SHP77 (cell line): Measurements from ENCODE around the gene C8A.

Source experiments
- DNase-seq, 2 experiments: peaks; one replicate each; lab custom pipeline; 2025; lab: John Stamatoyannopoulos, UW

Gene C8A

GRCh38 chr1:56927171-56927570 is 72.6 kb downstream of the C8A start:
- DNase-seq: no peak

DNA sequence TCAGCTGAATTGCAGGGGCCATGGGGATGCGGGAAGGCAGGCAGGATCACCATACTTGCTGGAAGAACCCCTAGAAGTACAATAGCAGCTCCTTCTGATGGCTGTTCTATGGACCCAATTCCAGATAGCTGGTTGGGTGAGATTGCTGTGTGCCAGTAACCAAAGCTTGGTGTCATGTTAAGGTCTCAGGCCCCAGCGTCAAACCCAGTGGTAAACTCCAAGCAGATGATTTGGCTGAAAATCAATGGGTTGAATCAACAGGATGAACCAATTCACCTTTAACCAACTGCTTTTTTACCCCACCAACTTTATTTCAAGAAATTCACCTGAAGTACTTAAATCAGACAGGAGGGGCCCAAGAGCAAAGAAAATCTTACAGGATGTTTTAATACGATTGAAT is 73.4 kb downstream of the C8A start:
- DNase-seq: no peak

GRCh38 chr1:56929492-56929891 is 74.9 kb downstream of the C8A start:
- no peak for DNase-seq

GRCh38 chr1:56931211-56931610 is 76.6 kb downstream of the C8A start:
- no peak for DNase-seq

- DNase-seq: no peak
Observed at GRCh38 chr1:56931686-56932085, 77.1 kb downstream of the C8A start.

GRCh38 chr1:56933161-56933560 is 78.6 kb downstream of the C8A start:
- DNase-seq: no peak

DNA sequence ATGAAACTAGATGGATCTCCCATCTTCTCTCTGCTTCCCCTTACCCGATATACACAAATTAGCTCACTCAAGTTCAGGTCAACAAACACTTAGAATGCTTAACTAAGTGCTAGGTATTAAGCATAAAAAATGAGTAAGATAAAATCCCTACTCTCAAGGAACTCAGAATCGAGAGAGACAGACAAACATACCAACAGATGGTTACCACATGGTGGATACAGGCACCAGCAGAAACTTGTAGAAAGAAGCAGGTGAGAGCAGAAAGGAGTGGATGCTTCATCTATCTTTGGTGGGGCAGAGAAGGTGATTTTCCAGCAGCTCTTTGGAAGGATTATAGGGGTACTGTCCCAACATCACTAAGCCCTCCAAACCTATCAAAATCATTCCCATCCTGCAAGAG is 79.0 kb downstream of the C8A start:
- DNase-seq: no peak

GRCh38 chr1:56934430-56935060 is 79.9 kb downstream of the C8A start:
- DNase-seq: no peak

GRCh38 chr1:56938646-56939045 is 84.0 kb downstream of the C8A start:
- DNase-seq: no peak

- no peak for DNase-seq
Observed at GRCh38 chr1:56939209-56939608, 84.6 kb downstream of the C8A start.

DNA sequence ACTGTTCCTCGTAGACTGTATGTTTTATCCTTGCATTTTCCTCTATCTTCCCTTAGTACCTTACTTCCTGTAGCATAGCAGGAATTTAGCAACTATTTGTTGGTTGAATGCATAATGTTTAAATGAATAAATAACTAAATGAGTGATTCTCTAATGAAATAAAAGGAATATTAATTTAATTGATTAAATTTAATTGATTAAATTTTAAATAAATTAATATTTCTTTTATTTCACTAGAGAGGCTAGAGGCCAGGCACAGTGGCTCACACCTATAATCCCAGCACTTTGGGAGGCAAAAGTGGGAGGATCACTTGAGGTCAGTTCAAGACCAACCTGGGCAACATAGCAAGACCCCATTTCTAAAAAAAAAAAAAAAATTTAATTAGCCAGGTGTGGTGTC is 85.4 kb downstream of the C8A start:
- DNase-seq: no peak

DNA sequence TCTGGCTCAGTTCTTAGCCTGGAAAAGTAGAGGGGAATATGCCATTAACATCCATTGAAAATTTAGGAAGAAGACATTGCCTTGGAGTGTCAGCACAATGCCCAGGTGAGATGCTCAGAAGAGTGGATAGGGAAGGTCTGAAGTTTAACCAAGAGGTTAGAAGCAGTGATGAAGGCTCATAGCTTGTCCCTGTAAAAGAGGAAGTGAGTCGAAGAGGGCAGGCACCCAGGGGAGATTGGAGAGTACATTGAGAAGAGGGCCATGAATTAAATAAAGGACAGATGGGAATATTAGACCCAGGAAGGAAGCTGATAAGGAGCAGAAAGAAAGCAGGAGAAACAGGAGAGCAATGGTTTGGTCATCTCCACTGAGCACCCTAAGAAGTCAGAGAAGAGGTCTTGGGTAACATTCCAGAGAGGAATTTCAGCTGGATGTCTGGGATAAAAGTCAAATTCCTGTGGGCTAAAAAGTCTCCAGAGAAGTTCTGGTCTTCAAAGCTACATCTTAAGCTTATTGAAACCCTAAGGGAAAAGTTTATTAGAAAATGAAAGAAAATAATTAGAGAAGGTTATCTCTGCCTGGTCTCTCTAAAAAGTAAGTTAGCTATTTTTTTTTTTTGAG is 93.9 kb downstream of the C8A start:
- no peak for DNase-seq

DNA sequence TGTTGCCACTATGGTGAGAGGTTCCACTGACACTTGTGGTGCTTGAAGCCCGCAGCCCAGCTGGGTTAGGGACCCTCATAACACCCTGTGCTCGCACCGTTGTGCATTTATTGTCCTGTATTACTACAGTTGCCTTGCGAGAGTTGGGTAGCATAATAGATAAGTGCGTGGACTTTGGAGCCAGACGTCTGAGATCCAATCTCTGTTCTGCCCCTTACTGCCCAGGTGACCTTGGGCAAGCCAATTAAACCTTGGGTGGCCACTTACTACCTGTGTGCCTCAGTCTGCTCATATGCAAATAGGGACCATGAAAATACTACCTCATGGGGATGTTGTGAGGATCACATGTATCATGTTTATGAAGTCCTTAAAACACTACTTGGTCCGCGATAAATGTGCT is 97.9 kb downstream of the C8A start:
- no peak for DNase-seq

- DNase-seq: no peak
Observed at GRCh38 chr1:56953386-56953785, 98.8 kb downstream of the C8A start.

DNA sequence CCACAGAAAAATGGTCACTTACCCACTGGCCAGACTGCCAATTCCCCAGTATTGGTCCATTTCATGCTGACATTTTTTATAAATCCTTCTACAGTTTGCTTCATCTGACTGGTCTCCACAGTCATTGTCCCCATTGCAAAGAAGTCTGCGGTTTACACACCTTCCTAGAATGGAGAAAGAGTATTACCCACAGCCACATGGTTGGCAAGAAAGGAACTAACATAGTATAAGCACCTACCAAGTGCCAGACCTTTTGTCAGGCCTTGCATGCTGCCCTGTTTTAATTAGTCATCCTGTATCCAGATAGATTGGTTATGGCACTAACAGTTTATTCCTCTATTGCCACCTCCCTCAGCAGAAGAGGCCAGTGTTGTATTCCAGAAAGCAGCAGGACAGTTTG is 100.1 kb downstream of the C8A start:
- no peak for DNase-seq

DNA sequence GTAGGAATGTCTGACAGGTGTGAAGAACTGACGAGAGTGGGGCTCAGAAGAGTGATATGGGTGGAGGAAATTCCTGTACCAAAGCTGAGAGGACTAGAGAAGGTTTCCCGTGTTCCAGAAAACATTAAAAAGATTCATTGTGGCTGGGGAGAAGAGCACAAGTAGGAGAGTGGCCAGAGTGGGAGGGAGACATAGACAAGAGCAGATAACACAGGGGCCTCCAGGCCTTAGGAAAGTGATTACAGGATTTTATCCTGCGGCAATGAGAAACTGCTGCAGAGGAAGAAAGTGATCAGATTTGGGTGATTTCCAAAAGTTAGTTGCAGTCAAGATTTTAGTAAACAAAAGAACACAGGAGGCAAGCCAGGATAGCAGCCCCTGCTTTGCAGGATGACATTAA is 103.3 kb downstream of the C8A start:
- no peak for DNase-seq

GRCh38 chr1:56958526-56958925 is 103.9 kb downstream of the C8A start:
- DNase-seq: no peak

DNA sequence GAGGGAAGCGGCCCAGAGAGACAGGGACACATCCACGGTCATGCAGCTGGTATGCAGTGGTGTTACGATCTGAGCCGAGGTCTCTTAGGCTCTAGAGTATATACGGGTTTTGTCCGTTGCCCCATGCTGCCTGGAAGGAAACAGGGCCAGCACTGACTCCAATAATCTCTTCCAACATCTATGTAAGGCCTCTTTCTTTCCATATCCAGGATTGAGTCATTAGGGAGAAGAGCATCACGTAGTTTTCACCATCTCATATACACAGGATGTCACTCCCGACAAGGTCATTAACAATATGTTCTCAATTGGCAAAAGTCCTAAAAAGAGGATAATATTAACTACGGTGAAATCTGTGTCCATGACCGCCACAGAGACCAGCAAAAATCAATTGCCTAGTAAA is 106.8 kb downstream of the C8A start:
- DNase-seq: no peak

- DNase-seq: no peak
Observed at GRCh38 chr1:56963667-56964066, 109.1 kb downstream of the C8A start.

- DNase-seq: no peak
Observed at GRCh38 chr1:56964349-56965017, 109.9 kb downstream of the C8A start.

GRCh38 chr1:56965191-56965590 is 110.6 kb downstream of the C8A start:
- no peak for DNase-seq

- DNase-seq: no peak
Observed at GRCh38 chr1:56965916-56966697, 111.5 kb downstream of the C8A start, which contains the start of gene C8B. Gene C8B, minus strand, starts transcription at chr1:56966015. Its CDS starts 67 bp downstream, at chr1:56965948.

DNA sequence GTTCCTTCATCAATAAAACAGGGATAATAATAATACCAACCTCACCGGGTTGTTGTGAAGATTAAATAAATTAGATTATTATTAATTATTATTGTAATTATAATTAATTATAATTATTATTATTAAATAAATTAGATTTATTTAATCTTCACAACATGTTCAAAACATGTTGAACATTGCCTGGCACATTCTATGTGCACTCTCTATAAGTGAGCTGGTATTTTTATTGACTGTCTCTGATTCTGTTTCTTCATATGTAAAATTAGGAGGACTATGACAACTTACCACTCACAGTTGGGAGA is 112.1 kb downstream of the C8A start:
- DNase-seq: no peak
